ENCODE results near the gene TNS1.

TNS1 gene

GRCh38 chr2:218031771-218032257 is 29.0 kb upstream of the TNS1 start:
- H3K4me2 ChIP-seq (ENCODE audit: low read depth, low read length), result no peak overlapping the region
- H3K9me2 ChIP-seq (replicated peaks; ENCODE audit: insufficient read depth, low read length), result no peaks in the 10 kb centered on the region
- H3K9ac ChIP-seq (ENCODE audit: low read length), result no peak overlapping the region
- H3K36me3 ChIP-seq (replicated peaks; ENCODE audit: insufficient read depth, low read length), result no peaks in the 10 kb centered on the region
- H3F3A ChIP-seq (ENCODE audit: insufficient read depth, low read length), result no peaks in the 10 kb centered on the region
- no peaks in the 10 kb centered on the region for H3K9me3 ChIP-seq (replicated peaks; ENCODE audit: insufficient read depth, low read length)
- no peaks in the 10 kb centered on the region for H4K20me1 ChIP-seq (ENCODE audit: insufficient read depth, low read length)
- no peak overlapping the region for H2AFZ ChIP-seq (ENCODE audit: low read length)
- no peaks in the 10 kb centered on the region for H3K79me2 ChIP-seq (ENCODE audit: low read length)
- no peak for DNase-seq
- no peaks in the 10 kb centered on the region for H3K27me3 ChIP-seq (replicated peaks; ENCODE audit: insufficient read depth, low read length)
- no peaks in the 10 kb centered on the region for H3K4me1 ChIP-seq (ENCODE audit: low read length)
- H3K27ac ChIP-seq (ENCODE audit: low read length), result no peak overlapping the region
- H3K4me3 ChIP-seq (ENCODE audit: low read length), result no peak overlapping the region
- TF ChIP-seq EZH2 (optimal IDR thresholded peaks at IDR 0.05; ENCODE audit: low read depth, low read length) (no peak), EZH2phosphoT487 (IDR thresholded peaks at IDR 0.05; ENCODE audit: low read length) (no peak), CTCF (IDR thresholded peaks at IDR 0.05; ENCODE audit: low read length) (no peak)

GRCh38 chr2:218031261-218031660 is 28.5 kb upstream of the TNS1 start:
- Histone ChIP-seq H3K9ac (ENCODE audit: low read length) (no peak overlapping the region), H3K27me3 (replicated peaks; ENCODE audit: insufficient read depth, low read length) (no peaks in the 10 kb centered on the region), H3K36me3 (replicated peaks; ENCODE audit: insufficient read depth, low read length) (no peaks in the 10 kb centered on the region), H3K27ac (ENCODE audit: low read length) (no peak overlapping the region), H3K4me2 (ENCODE audit: low read depth, low read length) (no peak overlapping the region), H3K4me1 (ENCODE audit: low read length) (no peaks in the 10 kb centered on the region), H3F3A (ENCODE audit: insufficient read depth, low read length) (no peaks in the 10 kb centered on the region), H3K9me3 (replicated peaks; ENCODE audit: insufficient read depth, low read length) (no peaks in the 10 kb centered on the region), H2AFZ (ENCODE audit: low read length) (no peak overlapping the region), H3K9me2 (replicated peaks; ENCODE audit: insufficient read depth, low read length) (no peaks in the 10 kb centered on the region), H4K20me1 (ENCODE audit: insufficient read depth, low read length) (no peaks in the 10 kb centered on the region), H3K4me3 (ENCODE audit: low read length) (no peak overlapping the region), H3K79me2 (ENCODE audit: low read length) (no peaks in the 10 kb centered on the region)
- DNase-seq, result no peak
- no peak for TF ChIP-seq CTCF (IDR thresholded peaks at IDR 0.05; ENCODE audit: low read length)
- TF ChIP-seq EZH2phosphoT487 (IDR thresholded peaks at IDR 0.05; ENCODE audit: low read length), result no peak
- no peak for TF ChIP-seq EZH2 (optimal IDR thresholded peaks at IDR 0.05; ENCODE audit: low read depth, low read length)

- Histone ChIP-seq H3K27ac (ENCODE audit: low read length) (no peak overlapping the region), H3K4me3 (ENCODE audit: low read length) (no peak overlapping the region)
These were observed 27.8 kb upstream of the TNS1 start for GRCh38 chr2:218030409-218031195.

More at GRCh38 chr2:218030409-218031195, 27.8 kb upstream of the TNS1 start:
- H3F3A ChIP-seq (ENCODE audit: insufficient read depth, low read length), result no peaks in the 10 kb centered on the region
- no peaks in the 10 kb centered on the region for H4K20me1 ChIP-seq (ENCODE audit: insufficient read depth, low read length)
- no peak for TF ChIP-seq EZH2phosphoT487 (IDR thresholded peaks at IDR 0.05; ENCODE audit: low read length)
- TF ChIP-seq CTCF (IDR thresholded peaks at IDR 0.05; ENCODE audit: low read length), result no peak
- TF ChIP-seq EZH2 (optimal IDR thresholded peaks at IDR 0.05; ENCODE audit: low read depth, low read length), result no peak
- no peak for DNase-seq
- H3K4me2 ChIP-seq (ENCODE audit: low read depth, low read length), result no peak overlapping the region
- H3K36me3 ChIP-seq (replicated peaks; ENCODE audit: insufficient read depth, low read length), result no peaks in the 10 kb centered on the region
- no peaks in the 10 kb centered on the region for H3K27me3 ChIP-seq (replicated peaks; ENCODE audit: insufficient read depth, low read length)
- H2AFZ ChIP-seq (ENCODE audit: low read length), result no peak overlapping the region
- H3K9me3 ChIP-seq (replicated peaks; ENCODE audit: insufficient read depth, low read length), result no peaks in the 10 kb centered on the region
- H3K4me1 ChIP-seq (ENCODE audit: low read length), result no peaks in the 10 kb centered on the region
- no peaks in the 10 kb centered on the region for H3K9me2 ChIP-seq (replicated peaks; ENCODE audit: insufficient read depth, low read length)
- no peak overlapping the region for H3K9ac ChIP-seq (ENCODE audit: low read length)
- H3K79me2 ChIP-seq (ENCODE audit: low read length), result no peaks in the 10 kb centered on the region

Data from MM.1S (cell line).